HG02973 (cell line): ENCODE data around the gene LIN28B.
"Not testable (repeated sequence)": the region's sequence is repeated elsewhere in the genome, so short reads cannot be mapped to it uniquely, and the experiment has no call there.

Experiments used
- ATAC-seq: cut with Tn5 transposase; IDR thresholded peaks from one replicate; pipeline ENCODE4 v1.9.1; 2021; ENCODE audit warnings: moderate library complexity; ENCODE audit not compliant: unreplicated experiment

The LIN28B gene

GRCh38 chr6:104956731-104957294 lies at the start of gene LIN28B:
Gene LIN28B, plus strand, starts transcription at chr6:104957107. Its CDS starts 144 bp downstream, at chr6:104957251.
- ATAC-seq, result no peak

GRCh38 chr6:104908031-104908887 lies 48.6 kb upstream of the LIN28B start:
- no peak for ATAC-seq

- no peak for ATAC-seq
These were observed 47.9 kb upstream of the LIN28B start for GRCh38 chr6:104908888-104909525.

GRCh38 chr6:104921896-104922295 lies 35.0 kb upstream of the LIN28B start:
- no peak for ATAC-seq

- ATAC-seq, result no peak
These were observed 28.8 kb upstream of the LIN28B start for GRCh38 chr6:104928141-104928540.

- no peak for ATAC-seq
These were observed 27.6 kb upstream of the LIN28B start for GRCh38 chr6:104929353-104929752.

GRCh38 chr6:104930939-104931338 lies 26.0 kb upstream of the LIN28B start:
- ATAC-seq, result no peak

- ATAC-seq, result no peak
These were observed 20.0 kb upstream of the LIN28B start for GRCh38 chr6:104936766-104937535.

GRCh38 chr6:104940238-104940892 lies 16.5 kb upstream of the LIN28B start:
- ATAC-seq, result no peak

GRCh38 chr6:104940893-104941728 lies 15.8 kb upstream of the LIN28B start:
- ATAC-seq, result no peak

- no peak for ATAC-seq
These were observed 15.2 kb upstream of the LIN28B start for GRCh38 chr6:104941729-104942091.

GRCh38 chr6:104943781-104944180 lies 13.1 kb upstream of the LIN28B start:
- no peak for ATAC-seq

- ATAC-seq, result no peak
These were observed 7.7 kb upstream of the LIN28B start for GRCh38 chr6:104949206-104949605.

- ATAC-seq, result no peak
These were observed 5.2 kb upstream of the LIN28B start for GRCh38 chr6:104951677-104952076.

- ATAC-seq, result no peak
These were observed 4.0 kb upstream of the LIN28B start for GRCh38 chr6:104952911-104953399.

- ATAC-seq, result not testable (repeated sequence)
These were observed 3.3 kb upstream of the LIN28B start for GRCh38 chr6:104953400-104954189.

GRCh38 chr6:104954190-104954797 lies 2.6 kb upstream of the LIN28B start:
- ATAC-seq, result no peak

GRCh38 chr6:104955491-104955890 lies 1.4 kb upstream of the LIN28B start:
- ATAC-seq, result no peak
